Stromal cell of bone marrow (primary cell): ENCODE data around the gene HTT.

Experiments used
- DNase-seq: peaks from one replicate; pipeline ENCODE4 v3.0.0-alpha.2; 2012; ENCODE audit warnings: low read depth

Gene HTT

DNA sequence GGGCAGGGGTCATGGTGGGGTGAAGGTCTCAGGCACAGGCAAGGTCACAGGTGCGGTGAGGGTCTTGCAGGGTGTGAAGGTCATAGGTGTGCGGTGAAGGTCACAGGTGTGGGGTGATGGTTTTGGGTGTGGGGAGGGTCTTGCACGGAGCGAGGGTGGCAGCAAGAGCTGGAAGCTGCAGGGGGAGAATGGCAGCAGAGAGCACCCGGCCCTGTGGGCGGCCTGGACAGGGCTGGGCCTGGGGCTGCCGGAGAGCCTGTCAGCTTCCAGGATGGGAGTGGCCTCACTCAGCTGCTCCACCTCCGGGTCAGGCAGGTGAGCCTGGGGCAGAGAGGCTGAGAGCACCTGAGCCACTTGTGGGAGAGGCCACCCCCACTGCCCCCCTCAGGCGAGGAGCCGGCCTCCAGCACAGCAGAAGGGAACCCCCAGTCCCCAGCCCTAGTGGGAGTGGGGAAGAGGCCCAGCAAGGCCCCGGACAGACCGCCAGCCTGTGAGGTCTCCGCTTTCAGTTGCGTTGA, 176.0 kb downstream of the HTT start:
- DNase-seq, result no peak

DNA sequence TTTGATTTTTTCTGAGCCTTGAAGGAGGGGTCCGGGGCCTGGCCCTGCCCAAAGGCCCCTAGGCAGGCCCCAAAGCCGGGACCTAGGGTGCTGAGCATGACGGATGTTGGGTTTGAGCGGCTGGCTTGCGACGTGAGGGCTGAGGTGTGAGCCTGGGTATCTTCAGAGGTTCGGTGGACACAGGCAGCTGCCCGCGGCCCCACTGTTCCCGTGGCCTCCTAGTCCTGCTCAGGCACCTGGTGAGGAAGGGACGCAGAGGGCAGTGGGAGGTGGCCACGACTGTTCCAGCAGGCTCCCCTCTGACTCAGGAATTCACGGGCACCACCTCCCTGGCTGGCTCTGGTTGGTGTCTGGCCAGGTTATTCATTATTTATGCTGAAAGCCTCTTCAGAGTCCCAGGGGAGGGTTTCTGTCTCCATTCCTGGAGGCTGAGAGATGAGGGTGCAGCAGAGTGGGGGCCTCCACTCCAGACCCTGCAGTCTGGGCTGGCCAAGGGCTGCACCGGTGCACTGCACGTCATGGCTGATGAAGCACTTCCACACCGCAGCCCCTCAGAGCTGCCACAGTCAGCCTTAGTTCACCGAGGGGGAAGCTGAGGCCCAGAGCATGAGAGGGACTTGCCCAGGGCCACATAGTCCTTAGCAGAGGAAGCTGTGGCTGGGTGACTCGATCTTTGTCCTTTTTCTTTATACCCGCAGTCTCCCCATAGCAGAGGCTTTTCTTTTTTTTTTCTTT, 176.6 kb downstream of the HTT start:
- DNase-seq, result no peak

DNA sequence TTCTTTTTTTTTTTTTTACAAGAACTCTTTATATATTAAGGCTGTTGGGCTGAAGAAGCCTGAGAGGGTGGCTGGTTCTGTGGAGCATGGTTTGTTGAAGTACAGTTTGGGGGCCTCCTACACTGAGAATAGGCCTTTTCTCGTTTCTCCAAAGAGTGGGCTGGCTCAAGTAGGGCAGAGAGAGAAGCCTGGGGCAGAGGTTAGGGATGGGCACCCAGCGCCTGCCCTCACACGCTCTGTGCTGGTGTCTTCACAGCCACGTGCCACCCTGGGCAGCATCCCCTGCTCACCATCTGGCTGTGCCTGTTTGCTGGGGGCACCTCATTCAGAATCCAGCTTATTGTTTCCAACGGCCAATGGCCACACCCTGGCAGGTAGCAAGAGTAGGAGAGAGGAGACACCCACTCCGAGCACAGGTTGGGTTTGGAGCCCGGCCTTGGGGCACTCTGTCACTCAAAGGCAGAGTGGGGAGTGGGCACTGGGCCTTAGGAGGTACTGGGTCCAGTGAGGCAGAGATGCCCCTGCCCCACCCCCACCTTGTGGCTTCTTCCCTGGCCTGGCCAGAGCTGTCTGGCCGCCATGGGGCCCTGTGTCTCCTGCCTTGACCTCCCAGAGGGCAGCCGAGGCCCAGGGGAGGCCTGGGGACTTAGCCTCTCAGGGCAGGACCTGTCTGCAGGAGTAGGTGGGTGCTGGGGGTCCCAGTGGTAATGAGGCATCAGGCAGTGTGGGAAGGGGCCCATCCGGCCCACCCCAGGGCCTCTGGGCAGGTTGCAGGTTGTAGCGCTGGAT, 177.4 kb downstream of the HTT start:
- no peak for DNase-seq

DNA sequence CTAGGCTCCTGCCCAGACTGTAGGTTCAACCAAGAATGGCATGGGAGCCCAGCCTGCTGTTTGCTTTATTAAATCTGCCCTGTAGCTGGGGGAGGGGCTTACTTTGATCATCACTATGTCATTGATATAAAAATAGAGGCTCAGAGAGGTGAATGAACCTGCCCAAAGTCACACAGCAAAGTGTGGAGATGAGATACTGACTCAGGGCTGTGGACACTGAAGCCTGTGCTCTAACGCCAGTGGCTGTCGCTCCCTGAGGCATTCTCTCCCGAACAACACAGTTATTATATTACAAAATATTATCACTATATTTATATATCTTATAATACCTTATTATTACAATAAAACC, 178.0 kb downstream of the HTT start:
- no peak for DNase-seq

DNA sequence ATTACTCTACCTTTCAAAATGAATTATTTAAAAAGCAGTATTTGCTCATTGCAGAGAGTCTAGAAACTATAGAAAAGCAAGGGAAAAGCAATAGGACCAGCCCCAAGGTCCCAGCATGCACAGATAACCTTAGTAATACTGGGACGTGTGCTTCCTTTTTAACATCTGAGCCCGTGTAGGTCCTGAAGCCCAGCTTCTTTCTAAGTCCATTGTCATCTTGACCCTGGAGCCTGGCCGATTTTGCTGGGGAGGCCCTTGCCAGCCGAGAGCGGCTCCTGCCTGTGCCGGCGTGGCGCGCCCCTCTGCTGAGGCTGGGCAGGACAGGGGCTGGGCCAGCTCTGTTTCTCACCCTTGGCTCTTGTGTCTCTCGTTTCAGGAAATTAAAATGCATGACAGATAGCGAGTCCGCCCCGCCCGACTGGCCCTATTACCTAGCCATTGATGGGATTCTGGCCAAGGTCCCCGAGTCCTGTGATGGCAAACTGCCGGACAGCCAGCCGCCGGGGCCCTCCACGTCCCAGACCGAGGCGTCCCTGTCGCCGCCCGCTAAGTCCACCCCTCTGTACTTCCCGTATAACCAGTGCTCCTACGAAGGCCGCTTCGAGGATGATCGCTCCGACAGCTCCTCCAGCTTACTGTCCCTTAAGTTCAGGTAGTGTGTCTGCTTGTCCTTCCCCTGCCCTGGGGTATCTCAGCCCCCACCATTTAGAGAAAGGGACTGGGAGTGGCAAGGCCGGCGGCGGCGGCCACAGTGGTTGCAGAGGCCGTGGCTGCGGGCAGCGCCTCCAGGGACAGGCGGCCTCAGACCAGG, 178.6 kb downstream of the HTT start:
- DNase-seq, result no peak

DNA sequence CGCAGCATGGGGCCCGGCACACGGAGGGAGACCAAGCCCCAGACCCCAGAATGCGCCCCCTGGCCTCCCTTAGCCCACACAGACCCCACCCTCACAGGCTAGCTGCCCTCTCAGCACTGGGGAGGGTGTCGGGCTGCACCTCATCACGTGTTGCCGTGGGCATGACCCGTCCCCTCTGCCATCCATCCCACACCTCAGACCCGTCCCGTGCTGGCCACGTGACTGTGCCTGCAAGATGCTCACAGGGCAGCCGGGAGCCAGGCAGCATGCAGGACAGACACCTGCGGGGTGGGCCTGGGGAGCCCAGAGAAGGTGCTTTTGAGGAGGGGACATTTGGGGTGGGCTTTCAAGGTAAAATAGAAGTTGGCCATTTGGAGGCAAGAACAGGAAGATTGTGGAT, 179.3 kb downstream of the HTT start:
- DNase-seq, result no peak

DNA sequence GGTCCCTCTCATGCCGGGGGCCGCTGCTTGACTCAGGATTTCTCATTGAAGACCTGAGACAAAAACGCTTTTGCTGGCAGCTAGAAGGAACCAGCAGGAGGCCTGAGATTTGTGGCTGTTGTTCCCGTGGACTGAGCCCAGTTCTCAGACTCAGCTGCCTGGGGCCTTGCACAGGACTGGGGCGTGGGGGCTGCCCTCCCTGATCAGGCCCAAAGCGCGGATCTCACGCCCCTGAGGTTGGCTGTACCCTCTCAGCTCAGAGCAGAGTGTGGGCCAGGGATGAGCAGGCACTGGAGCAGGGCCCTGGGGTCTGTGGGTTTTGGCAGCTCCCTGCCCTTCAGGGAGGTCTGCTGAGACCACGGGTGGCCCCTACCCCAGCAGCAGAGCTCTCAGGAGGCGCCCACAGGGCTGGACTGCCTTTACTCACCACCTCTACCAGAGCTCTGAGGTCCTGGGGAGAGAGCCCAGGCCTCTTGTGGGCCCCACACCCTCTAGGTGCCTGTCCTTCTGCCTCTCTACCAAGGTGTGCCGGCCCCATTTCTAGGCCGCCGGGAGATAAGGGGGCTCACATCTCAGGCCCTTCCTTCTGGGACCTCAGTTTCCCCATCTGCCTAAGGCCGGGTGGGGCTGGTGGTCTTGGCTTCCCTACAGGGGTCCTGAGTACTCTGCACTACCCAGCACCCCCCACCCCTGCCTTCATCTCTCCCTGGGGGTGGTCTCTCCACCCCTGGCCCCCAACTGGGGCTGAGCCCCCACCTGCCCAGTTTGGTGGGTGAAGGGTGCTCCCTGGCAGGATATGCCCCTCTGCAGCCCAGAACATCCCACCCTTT, 180.0 kb downstream of the HTT start:
- DNase-seq, result no peak

DNA sequence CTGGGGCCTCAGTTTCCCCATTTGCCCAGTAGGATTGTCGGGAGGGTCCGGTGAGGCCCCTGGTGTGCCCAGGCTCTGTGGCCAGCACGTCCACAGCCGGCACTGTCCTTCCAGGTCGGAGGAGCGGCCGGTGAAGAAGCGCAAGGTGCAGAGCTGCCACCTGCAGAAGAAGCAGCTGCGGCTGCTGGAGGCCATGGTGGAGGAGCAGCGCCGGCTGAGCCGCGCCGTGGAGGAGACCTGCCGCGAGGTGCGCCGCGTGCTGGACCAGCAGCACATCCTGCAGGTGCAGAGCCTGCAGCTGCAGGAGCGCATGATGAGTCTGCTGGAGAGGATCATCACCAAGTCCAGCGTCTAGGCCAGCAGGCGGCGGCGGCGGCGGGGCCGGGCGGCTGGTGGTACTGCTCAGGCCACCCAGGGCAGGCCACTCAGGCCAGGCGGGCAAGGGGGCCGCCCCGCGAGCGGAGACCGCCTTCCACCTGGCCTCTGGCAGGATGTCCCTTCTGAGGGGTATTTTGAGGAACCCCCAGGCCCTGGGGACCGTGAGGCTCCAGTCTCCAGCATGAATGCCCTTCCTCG, 181.2 kb downstream of the HTT start:
- DNase-seq, result no peak

DNA sequence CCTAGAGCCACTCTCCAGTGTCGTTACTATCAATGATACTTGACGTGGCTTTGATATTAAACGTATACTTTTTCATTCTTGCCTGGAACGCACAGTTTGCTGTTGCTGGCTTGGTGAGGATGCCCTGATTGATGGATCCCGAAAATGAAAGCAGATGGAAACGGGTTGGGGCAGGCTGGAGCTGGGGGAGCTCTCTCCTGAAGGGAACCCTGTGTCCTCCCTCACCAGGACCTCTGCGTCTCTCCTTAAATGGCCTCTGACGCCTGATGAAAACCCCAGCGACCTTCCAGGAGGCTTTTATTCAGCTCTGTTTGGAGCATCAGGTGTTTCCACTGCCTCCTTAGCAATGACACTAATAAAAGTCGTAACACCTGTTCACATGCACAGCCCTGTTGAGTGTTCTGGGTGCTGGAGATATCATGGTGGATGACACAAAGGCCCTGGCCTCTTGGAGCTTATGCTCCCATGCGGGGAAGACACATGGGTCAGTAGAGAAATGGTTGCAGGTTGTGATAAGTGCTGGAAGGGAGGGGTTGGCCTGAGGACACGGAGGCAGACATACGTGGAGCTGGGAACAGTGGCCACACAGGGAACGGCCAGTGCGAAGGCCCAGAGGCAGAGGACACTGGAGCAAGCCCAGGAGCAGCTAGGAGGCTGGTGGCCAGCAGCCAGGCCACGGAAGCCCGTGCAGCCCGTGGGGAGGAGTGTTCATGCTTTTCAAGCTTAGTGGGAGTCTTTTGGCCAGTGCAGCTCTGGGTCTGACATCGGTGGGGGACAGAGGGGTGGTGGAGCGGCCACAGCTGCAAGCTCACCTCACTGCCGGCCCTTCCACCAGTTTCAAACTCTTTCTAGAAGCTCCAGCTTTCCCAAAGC, 182.0 kb downstream of the HTT start:
- no peak for DNase-seq

DNA sequence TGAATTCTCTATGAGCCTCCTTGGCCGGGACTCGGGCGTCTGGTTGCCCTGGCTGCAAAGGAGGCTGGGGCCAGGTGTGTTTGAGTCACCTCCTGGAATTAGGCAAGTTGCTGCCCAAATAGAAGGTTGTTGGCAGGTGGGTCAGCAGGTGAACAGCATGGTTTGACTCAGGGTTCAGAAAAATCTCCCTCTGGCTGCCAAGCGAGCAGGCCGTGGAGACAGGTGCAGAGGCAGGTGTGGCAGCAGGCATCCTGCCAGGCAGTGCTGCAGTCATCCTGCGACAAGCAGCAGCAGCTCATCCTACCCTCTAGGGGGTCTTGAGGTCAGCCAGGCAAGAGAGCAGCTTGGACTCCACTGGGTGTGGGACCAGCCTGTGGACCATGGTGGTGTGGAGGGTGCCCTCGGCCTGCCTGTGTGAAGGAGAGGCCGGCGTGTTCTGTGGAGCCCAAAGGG, 182.6 kb downstream of the HTT start:
- DNase-seq, result no peak

DNA sequence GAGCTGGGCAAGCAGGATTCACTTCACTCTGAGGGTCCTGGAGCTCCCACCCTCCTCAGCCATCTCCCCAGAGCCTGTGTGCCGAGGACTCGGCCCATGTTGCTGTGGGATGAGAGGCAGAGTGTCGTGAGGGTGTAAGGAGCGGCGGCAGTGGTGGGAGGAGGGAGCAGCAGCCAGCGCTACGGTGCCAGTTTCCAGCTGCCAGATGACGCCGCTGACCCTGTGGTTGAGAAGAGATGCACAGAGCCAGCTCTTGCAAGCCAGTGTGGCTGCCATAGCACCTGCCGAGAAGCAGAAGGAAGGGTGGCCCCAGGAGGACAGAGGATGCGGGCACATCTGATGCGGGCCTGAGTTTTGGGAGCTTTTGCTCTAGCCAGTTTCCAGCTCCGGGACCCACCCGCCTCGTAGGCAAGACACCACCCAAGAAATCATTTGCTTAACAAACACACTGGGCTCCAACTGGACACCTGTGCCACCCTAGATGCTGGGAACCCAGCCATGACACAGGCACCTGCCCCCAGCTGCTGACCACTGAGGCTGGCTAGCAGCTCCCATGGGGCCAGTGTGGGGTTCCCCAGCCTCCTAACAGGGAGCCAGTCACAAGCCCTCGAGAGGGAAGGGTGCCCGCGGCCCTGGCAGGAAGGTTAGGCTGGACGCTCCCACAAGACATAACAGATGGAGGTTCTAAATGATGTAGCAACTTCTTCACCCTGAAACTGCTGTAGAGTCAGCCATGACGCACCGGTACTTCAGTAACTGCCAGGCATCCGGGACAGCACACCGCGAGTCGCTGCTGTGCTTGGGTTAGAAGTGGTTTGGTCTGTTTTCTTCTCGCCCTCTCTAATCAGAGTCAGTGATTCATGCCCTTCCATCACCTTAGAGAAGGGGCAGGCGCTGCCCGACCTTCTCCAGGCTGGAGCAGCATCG, 183.3 kb downstream of the HTT start:
- peak; percentile 21 for DNase-seq

DNA sequence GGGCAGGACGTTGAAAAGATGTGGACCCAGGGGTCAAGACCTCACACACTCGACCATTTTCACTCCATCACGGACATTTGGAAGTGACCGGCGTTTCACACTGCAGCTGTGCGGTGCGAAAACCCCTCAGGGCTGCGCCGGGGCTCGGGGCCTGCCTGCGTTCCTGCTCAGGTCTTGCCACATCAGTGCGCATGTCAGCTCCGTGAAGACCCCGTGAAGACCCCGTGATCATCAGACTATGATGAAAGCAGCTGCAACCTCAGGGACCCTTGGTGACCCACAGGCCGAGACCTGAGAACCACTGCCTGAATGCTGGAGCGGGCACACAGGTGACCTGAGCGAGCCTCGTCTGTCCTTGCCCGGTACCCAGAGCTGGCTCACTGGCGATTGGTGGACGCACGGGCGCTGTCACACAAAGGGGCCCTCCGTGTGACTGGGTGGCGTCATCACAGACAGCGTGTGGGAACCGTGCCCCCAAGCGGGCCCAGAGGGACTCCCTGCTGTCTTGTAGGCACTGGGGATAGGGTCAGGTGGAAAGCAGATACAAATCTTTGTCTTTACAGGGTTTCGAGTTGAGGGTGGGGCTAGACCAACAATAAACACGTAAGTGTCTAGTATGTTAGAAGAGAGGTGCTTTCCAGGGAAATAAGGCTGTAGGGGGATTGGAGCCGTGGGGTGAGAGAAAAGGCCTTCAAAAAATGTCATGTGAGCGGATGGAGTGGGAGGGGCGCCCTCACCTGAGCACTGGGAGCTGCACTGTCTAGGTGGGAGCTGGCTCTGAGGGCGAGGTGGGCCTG, 187.1 kb downstream of the HTT start:
- no peak for DNase-seq

DNA sequence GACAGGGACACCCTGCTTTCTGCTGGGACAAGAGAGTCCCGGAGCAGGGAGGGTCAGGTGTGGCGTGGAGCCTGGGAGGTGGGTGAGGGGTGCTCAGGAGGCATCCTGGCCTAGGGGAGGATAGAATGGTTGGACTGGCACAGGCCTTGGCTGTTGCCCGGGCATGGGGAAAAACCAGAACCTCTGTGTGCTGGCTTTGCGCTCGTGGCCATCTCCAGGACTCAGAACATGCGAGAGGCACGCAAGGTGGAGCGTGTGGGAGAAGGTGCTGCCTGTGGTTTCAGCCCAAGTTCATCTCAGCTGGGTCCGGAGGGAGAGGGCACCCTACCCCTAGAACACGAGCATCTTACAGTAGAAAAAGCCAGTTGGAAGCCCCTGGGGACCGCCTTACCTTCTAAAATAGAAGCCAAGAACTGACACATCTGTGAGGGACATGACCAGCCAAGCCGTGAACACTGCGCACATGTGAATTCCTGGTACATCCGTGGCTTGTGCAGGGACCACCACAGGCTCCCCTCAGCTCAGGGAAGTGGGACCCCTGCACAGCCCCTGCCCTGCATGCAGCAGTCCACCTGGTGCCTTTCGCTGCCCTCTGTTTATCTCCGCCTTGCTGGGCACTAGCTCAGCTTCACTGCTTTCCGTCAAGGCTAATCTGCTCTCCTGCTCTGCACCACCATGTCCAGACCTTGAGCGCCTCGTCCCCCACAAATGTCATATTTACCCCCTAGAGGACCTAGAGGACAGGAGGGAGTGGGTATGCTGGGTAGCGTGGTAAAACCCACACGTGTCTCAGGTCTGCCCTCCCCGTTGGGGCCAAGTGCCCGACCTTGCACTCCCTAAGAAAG, 187.9 kb downstream of the HTT start:
- no peak for DNase-seq

DNA sequence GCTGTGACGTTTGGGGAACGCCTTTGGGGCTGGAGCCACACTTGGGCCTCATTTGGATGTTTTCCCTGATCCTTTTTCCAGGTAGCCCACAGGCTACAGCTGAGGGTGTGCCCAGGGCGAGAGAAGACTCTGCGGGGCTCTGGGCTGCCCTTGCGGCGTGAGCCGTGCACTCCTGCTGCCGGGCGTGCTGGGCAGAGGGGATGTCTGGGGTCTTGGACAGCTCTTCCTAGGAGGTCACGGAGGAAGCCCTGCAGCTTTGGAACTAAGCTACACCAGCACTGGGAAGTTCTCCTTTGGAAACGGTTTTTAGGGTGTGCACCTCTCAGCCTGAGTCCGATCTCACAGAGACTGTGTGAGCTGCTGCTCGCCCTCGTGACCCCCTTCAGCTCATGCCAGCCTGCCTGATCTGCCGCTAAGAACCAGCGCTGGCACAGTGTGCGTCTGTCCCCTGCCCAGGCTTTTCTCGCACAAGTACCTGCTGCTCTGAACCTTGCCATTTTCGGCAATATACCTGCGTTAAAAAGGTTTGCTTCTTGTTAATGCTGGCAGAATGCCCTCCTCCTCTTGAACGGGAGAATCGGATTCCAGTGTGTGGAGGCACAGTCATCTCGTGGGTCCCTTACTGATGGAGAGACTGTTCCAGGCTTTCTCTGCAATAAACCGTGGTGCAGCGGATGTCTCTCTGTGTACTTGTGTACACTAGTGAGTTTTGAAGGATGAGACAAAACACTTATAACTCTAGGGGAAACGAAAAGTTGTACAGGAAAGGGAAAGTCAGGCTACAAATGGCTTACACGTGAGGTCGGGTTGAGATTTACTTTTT, 188.8 kb downstream of the HTT start:
- DNase-seq, result no peak

DNA sequence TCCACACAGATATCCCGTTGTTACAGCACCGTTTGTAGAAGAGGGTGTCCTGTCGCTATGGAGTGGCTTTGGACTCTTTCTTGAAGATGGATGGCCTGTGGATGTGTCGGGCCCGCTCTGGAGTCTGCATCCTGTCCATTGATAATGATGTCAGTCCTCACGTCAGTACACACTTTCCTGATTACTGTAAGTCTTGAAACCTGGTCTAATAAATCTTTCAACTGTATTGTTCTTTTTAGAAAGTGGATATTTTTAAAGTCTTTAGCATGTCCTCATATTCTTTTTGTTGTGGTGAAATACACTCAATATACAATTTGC, 189.4 kb downstream of the HTT start:
- DNase-seq, result no peak

DNA sequence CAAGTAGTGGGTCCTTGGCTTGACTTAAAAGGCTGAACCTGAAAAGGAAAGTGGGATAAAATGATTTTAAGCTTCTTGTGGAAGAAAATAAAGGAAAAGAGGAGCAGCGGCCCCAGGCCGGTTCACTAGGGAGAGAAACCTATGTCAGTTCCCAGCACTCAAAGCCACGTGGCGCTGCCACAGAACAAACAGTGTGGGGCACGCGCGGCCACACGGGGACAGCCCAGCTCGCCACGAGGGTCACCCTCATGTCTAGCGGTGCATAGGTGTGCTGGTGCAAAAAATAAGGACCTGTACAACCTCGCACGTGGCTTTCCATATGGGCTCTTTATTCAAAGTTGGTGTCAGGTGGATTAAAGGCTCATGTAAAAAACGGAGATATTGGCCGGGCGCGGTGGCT, 191.6 kb downstream of the HTT start:
- no peak for DNase-seq
